Measurements from ENCODE around the gene MEF2A.
A peak's percentile ranks its signal among the peaks of the same experiment; 100 is the strongest.

MEF2A gene

GRCh38 chr15:99706557-99707303 lies 140.9 kb downstream of the MEF2A start:
- no peak for DNase-seq

- DNase-seq: no peak
These were observed 141.9 kb downstream of the MEF2A start for GRCh38 chr15:99707473-99708270.

GRCh38 chr15:99708563-99708962 lies 142.8 kb downstream of the MEF2A start:
- DNase-seq: no peak

- no peak for DNase-seq
These were observed 143.6 kb downstream of the MEF2A start for GRCh38 chr15:99709243-99709986.

- DNase-seq: no peak
These were observed 145.8 kb downstream of the MEF2A start for GRCh38 chr15:99711625-99712024.

GRCh38 chr15:99712415-99712814 lies 146.6 kb downstream of the MEF2A start:
- no peak for DNase-seq

GRCh38 chr15:99716540-99717095 lies 150.8 kb downstream of the MEF2A start:
- no peak for DNase-seq

- no peak for DNase-seq
These were observed 151.6 kb downstream of the MEF2A start for GRCh38 chr15:99717161-99718009.

GRCh38 chr15:99718421-99718820 lies 152.6 kb downstream of the MEF2A start:
- DNase-seq: no peak

- DNase-seq: no peak
These were observed 153.3 kb downstream of the MEF2A start for GRCh38 chr15:99719096-99719541.

GRCh38 chr15:99720533-99720932 lies 154.7 kb downstream of the MEF2A start:
- DNase-seq: no peak

GRCh38 chr15:99721104-99721778 lies 155.5 kb downstream of the MEF2A start:
- no peak for DNase-seq

GRCh38 chr15:99721896-99722295 lies 156.1 kb downstream of the MEF2A start:
- DNase-seq: no peak

GRCh38 chr15:99722406-99722805 lies 156.6 kb downstream of the MEF2A start:
- DNase-seq: no peak

GRCh38 chr15:99726333-99726732 lies 160.5 kb downstream of the MEF2A start:
- DNase-seq: no peak

- DNase-seq: no peak
These were observed 161.5 kb downstream of the MEF2A start for GRCh38 chr15:99727330-99727729.

GRCh38 chr15:99727733-99728132 lies 161.9 kb downstream of the MEF2A start:
- DNase-seq: no peak

GRCh38 chr15:99728916-99729315 lies 163.1 kb downstream of the MEF2A start:
- no peak for DNase-seq

- no peak for DNase-seq
These were observed 163.5 kb downstream of the MEF2A start for GRCh38 chr15:99729327-99729726.

- peak; percentile 59 for DNase-seq
These were observed 164.1 kb downstream of the MEF2A start for GRCh38 chr15:99729920-99730319.

- no peak for DNase-seq
These were observed 165.7 kb downstream of the MEF2A start for GRCh38 chr15:99731336-99732123.
